Measurements from ENCODE around the gene MYO5C.

GRCh38 chr15:52288986-52289385, 6.6 kb downstream of the MYO5C start:
- TF ChIP-seq, protein P1, sequence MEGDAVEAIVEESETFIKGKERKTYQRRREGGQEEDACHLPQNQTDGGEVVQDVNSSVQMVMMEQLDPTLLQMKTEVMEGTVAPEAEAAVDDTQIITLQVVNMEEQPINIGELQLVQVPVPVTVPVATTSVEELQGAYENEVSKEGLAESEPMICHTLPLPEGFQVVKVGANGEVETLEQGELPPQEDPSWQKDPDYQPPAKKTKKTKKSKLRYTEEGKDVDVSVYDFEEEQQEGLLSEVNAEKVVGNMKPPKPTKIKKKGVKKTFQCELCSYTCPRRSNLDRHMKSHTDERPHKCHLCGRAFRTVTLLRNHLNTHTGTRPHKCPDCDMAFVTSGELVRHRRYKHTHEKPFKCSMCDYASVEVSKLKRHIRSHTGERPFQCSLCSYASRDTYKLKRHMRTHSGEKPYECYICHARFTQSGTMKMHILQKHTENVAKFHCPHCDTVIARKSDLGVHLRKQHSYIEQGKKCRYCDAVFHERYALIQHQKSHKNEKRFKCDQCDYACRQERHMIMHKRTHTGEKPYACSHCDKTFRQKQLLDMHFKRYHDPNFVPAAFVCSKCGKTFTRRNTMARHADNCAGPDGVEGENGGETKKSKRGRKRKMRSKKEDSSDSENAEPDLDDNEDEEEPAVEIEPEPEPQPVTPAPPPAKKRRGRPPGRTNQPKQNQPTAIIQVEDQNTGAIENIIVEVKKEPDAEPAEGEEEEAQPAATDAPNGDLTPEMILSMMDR (conservative IDR thresholded peaks at IDR 0.05; ENCODE audit: low read depth, low read length): no peak
- no peak for TF ChIP-seq EZH2 (IDR thresholded peaks at IDR 0.05; ENCODE audit: borderline replicate concordance, low read depth, low read length, poor library complexity, severe bottlenecking)

Measured in A673 (cell line).